Small intestine (tissue), 7 donors: ENCODE results near the gene CNKSR3. TPM values are rescaled to one million over a fixed set of nuclear protein-coding genes. Genes with fewer than 3 reads are reported as not detected.
A peak's percentile ranks its signal among the peaks of the same experiment; 100 is the strongest.

ENCODE experiments used
- DNase-seq, 2 donors: peaks; one replicate each; pipeline versions ENCODE4 v3.0.0 to v3.0.0-alpha.2; 2013
- FAIRE-seq: peaks from 2 replicates; lab custom pipeline; 2012; peaks lifted over from hg19 to GRCh38; lab: Jason Lieb, UNC
- H3K27ac ChIP-seq, 3 donors: one replicate each; pipeline ENCODE4 v1.5.1; 2013; ENCODE audit warnings: low read length in 2 of 3, mild to moderate bottlenecking in 2 of 3, control low read depth in 1 of 3, inconsistent platforms in 1 of 3, low read depth in 1 of 3, moderate library complexity in 1 of 3
- H3K27me3 ChIP-seq, 3 donors: one replicate each; pipeline ENCODE4 v1.6.1; 2013; ENCODE audit warnings: low read length in 3 of 3, inconsistent platforms in 1 of 3; ENCODE audit not compliant: control insufficient read depth in 3 of 3, insufficient read depth in 3 of 3
- H3K36me3 ChIP-seq, 3 donors: one replicate each; pipeline ENCODE4 v1.6.1; 2013; ENCODE audit warnings: low read length in 3 of 3, inconsistent platforms in 1 of 3, low read depth in 1 of 3, mild to moderate bottlenecking in 1 of 3, moderate library complexity in 1 of 3; ENCODE audit not compliant: control insufficient read depth in 3 of 3, insufficient read depth in 2 of 3
- H3K4me1 ChIP-seq, 3 donors: one replicate each; pipeline ENCODE4 v1.6.1; 2013; ENCODE audit warnings: low read length in 2 of 3, inconsistent platforms in 1 of 3, low read depth in 1 of 3, mild to moderate bottlenecking in 1 of 3, moderate library complexity in 1 of 3; ENCODE audit not compliant: control insufficient read depth in 3 of 3, insufficient read depth in 2 of 3
- H3K4me3 ChIP-seq, 3 donors: one replicate each; pipeline ENCODE4 v1.5.1; 2013; ENCODE audit warnings: low read length in 3 of 3, control low read depth in 1 of 3, inconsistent platforms in 1 of 3, low read depth in 1 of 3, mild to moderate bottlenecking in 1 of 3, moderate library complexity in 1 of 3
- H3K9me3 ChIP-seq, 2 donors: one replicate each; pipeline ENCODE4 v1.6.1; 2013; ENCODE audit warnings: low read depth in 1 of 2, low read length in 1 of 2; ENCODE audit not compliant: control insufficient read depth in 2 of 2, insufficient read depth in 1 of 2
- WGBS, 3 donors: extraction: QIAGEN DNeasy Blood & Tissue Kit; methylation state at CpG; one replicate each; pipeline ENCODE4 v1.1.7; 2013; 5-methylcytosine and 5-hydroxymethylcytosine counted together
- polyA plus RNA-seq, 4 donors: library from polyadenylated mRNA; stranded (reverse) in 3 of 4; unstranded in 1 of 4; fragments of 200-250 nt in 3 of 4; fragments of 120-200 nt in 1 of 4; gene quantifications; one replicate each; pipeline versions ENCODE4 v1.2.1 to v1.2.3, GENCODE V29; 2013
- donor health status: healthy with polysubstance abuse.
- donor health status: control.
- donor health status: control.
- donor health status: Bipolar disorder and iron deficiency.
- donor health status: healthy.

The CNKSR3 gene
- polyA plus RNA-seq, 4 donors, result 10.6 to 34.6 (median 11.6) TPM

DNA sequence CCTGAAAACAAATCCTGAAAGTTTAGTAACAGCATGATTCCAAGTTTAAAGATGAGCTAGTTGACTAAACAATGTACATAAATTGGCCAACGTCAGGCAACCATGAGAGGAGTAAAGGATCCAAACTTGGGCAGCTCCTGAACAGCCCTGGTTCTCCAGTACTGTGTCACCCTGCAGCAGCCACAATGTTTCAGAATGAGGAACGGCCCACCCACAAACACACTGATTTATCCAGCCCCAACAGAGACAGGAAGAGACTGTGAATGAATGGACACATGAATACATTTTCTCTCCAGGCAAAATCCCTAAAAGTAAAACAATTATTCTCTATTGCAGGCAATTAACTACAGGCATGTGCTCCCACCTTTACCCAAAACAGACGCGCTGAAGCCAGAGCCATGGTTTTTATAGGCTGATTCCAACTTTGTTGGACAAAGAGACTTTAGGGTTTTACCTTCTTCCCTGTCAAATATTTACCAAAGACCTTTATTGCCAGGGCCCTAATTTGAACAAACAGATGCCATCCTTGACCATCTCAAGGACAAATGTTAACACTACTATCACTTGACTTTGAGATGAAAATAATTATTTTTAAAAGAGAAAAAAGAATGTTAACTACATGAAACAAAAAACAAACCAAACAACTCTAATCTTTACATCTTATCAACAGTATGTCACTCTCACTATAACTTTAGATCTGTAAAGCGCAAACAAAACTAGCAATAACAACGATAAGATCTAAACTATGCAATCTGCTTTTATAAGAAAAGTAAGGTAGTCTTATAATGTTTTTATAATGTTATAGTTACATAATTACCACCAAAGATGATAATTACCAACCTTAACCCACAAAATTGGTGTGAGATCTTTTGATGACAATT, 22.9 kb downstream of the CNKSR3 start:
- H3K27me3 ChIP-seq, result no peaks in the 10 kb centered on the region
- no peak overlapping the region for H3K4me3 ChIP-seq
- peaks cover 0 to 8% (median 0%) of the 10 kb centered on the region in 3 donors for H3K36me3 ChIP-seq
- H3K9me3 ChIP-seq, result no peaks in the 10 kb centered on the region
- peaks cover 4 to 9% (median 5%) of the 10 kb centered on the region in 3 donors for H3K4me1 ChIP-seq
- DNase-seq (no peak), FAIRE-seq (no peak)
- no peak overlapping the region for H3K27ac ChIP-seq
- WGBS, 3 donors, result 64 to 78% (median 75%) methylated on average over 6 of the region's 6 CpGs

DNA sequence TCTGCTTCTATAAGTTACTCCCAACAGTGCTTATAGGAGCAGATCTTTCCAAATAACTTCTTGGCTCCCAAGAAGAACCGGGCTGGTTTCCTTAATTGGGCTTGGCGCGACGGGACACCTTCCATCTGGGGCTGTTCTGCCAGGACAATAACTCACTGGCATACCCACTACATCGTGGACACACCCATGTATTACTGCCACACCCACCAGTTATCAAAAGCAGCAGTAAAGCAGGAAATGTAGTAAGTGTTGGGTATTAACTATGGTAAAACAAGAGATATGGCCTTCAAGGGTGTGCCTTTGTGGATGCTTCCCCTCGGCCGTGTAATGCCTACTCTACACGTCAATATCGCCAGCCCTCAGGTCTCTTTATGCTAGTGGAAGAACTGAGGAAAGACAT, 24.7 kb downstream of the CNKSR3 start:
- DNase-seq (peak; percentile 50 to 87), FAIRE-seq (no peak)
- Histone ChIP-seq H3K27ac (no peak overlapping the region), H3K4me3 (no peak overlapping the region), H3K27me3 (no peaks in the 10 kb centered on the region), H3K9me3 (no peaks in the 10 kb centered on the region), H3K4me1 (peaks cover 4 to 9% (median 5%) of the 10 kb centered on the region in 3 donors), H3K36me3 (peaks cover 0 to 8% (median 0%) of the 10 kb centered on the region in 3 donors)
- 13 to 49% (median 45%) methylated on average over 9 of the region's 9 CpGs for WGBS, 3 donors

DNA sequence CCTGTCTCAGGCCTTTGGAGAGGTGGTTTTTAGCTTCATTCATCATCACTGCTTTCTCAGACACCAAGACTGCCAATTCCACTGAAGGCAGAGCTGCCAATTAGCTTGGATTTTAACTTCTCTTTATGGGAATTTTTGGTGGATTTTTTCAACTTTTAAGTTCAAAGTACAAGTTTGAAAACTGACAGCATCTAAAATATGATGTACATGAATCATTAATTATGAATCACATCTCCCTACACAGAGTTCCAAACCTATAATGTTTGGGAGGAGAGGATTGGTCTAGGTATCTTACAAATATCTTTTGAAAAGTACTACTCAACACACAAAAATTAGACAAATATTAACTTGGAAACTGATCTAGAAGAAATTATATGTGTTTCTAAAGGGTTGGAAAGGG, 25.5 kb downstream of the CNKSR3 start:
- Histone ChIP-seq H3K4me3 (no peak overlapping the region), H3K4me1 (peaks cover 4 to 9% (median 5%) of the 10 kb centered on the region in 3 donors)

DNA sequence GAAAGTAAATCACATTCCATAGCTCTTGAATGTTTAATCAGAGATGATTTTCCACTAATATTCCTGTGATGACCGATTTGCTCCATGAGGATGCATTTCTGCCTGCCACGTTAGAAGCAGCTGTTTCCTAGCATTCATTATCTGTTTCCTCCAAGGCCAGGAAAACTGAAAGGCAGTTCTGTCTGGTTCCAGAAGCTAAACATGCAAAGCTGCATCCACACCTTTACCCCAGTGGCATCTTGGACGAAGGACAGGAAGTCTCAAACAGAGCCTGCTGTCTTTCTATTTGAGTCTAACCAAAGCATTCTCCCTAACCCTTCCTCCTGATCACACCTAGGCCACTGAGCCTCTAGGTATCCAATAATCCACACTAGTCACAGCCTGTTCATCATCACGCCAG, 27.6 kb downstream of the CNKSR3 start:
- peak in 1 of 2 donors; percentile 18 for DNase-seq
- H3K4me3 ChIP-seq, result no peak overlapping the region
- no peak for FAIRE-seq
- peaks cover 0 to 7% (median 0%) of the 10 kb centered on the region in 3 donors for H3K36me3 ChIP-seq
- 45 to 57% (median 55%) methylated on average over 4 of the region's 4 CpGs for WGBS, 3 donors
- H3K9me3 ChIP-seq, result no peaks in the 10 kb centered on the region
- H3K4me1 ChIP-seq, result peaks cover 4 to 15% (median 5%) of the 10 kb centered on the region in 3 donors
- no peaks in the 10 kb centered on the region for H3K27me3 ChIP-seq
- H3K27ac ChIP-seq, result peak overlapping the region in 2 of 3 donors; percentile 4 to 30

More for the DNA sequence above, 25.5 kb downstream of the CNKSR3 start:
- Histone ChIP-seq H3K27ac (no peak overlapping the region), H3K36me3 (peaks cover 0 to 8% (median 0%) of the 10 kb centered on the region in 3 donors), H3K9me3 (no peaks in the 10 kb centered on the region), H3K27me3 (no peaks in the 10 kb centered on the region)
- no peak for DNase-seq
- FAIRE-seq, result no peak

DNA sequence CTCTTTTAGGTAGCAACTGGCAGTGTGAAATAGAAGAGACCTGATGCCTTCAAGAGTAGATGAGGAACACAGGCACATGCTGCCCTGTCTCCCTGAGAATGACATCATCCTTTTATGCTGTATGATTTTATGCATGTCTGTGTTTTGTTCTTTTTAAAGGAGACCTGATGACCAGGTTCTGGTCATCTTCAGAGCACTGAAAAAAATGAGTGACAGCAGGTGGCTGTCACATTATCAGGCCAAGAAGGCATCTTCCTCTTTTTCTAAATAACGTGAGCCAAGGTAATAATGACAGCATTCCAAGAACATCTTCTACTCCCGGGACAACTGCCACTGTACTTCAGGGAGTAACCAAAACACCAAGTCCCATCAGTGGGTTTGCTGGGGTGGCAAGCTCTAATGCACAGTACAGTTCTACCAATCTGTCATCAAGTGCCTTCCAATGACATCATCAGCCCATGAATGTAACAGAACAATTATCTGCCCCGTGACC, 28.9 kb downstream of the CNKSR3 start:
- no peak for DNase-seq

DNA sequence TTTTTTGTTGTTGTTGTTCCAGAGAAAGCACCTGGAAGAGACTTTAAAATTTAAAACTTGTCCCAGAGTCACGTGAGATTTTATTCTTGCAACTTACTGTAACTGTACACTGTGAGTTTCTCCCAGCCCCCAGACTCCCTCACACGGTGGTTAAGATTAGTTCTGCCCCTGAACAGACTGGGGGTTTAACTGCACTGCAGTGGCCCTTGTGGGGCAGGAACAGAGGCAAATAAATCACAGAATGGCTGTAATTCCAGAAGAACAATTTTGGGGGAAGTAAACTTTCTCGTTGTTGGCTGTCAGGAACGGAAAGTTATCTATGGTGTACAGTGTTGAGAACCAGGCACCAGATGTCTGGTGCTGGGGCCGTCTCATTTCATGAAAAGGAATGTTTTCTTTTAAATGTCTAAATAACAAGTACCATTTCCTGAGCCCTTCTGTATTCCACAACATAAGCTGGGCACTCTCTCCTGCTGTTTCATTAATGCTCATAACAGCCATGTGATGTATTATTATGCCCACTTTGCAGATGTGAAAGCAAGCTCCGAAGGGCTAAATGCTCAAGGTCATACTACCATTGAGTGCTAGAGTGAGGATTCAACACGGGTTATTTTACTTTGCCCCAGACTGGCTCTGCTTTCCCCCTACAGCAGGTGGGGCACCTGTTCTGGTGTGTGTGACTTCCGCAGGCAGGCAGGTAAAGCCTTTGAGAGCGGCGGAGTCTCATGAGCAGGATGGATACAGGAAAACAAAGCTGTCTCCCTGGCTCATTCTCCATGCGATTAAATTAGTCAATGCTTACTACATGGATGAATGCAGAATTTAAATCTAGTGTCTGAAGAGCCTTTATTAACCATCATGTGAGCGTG, 30.5 kb downstream of the CNKSR3 start:
- FAIRE-seq (no peak), DNase-seq (no peak)
- 68 to 81% (median 74%) methylated on average over 12 of the region's 12 CpGs for WGBS, 3 donors
- Histone ChIP-seq H3K27me3 (no peaks in the 10 kb centered on the region), H3K27ac (peak overlapping the region in 2 of 3 donors; percentile 37 to 46), H3K4me3 (no peak overlapping the region), H3K9me3 (no peaks in the 10 kb centered on the region), H3K36me3 (peaks cover 0 to 17% (median 0%) of the 10 kb centered on the region in 3 donors), H3K4me1 (peaks cover 0 to 6% (median 0%) of the 10 kb centered on the region in 3 donors)

More for the DNA sequence above, 28.9 kb downstream of the CNKSR3 start:
- Histone ChIP-seq H3K9me3 (no peaks in the 10 kb centered on the region), H3K36me3 (peaks cover 0 to 11% (median 0%) of the 10 kb centered on the region in 3 donors), H3K4me1 (peaks cover 3 to 13% (median 4%) of the 10 kb centered on the region in 3 donors), H3K27ac (no peak overlapping the region), H3K27me3 (no peaks in the 10 kb centered on the region), H3K4me3 (no peak overlapping the region)
- 74 to 88% (median 77%) methylated on average over 3 of the region's 3 CpGs for WGBS, 3 donors
- no peak for FAIRE-seq

DNA sequence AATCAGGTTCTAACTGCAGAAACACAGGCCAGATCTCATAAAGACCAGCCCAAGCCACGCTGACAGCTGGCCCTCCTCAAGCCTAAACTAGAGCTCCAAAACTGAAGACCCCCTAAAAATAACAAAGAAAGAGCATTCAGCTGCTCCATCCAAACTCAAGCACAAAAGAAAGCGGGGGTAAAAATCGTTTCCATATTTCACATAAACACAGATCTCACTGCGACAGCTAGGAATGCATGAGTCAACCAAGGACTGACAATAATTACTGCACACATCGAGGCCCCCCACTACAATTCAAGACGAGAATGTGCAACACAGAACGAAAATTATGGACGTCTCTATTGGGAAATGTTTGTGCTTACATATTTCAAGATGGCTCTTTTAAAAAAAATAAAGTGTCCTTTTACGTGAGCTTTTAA, 31.1 kb downstream of the CNKSR3 start:
- peaks cover 0 to 6% (median 0%) of the 10 kb centered on the region in 3 donors for H3K4me1 ChIP-seq
- H3K9me3 ChIP-seq, result no peaks in the 10 kb centered on the region
- H3K27ac ChIP-seq, result peak overlapping the region in 2 of 3 donors; percentile 46 to 51
- DNase-seq (no peak), FAIRE-seq (no peak)
- peaks cover 0 to 22% (median 0%) of the 10 kb centered on the region in 3 donors for H3K36me3 ChIP-seq
- H3K27me3 ChIP-seq, result no peaks in the 10 kb centered on the region
- 61 to 86% (median 76%) methylated on average over 9 of the region's 9 CpGs for WGBS, 3 donors
- H3K4me3 ChIP-seq, result no peak overlapping the region

DNA sequence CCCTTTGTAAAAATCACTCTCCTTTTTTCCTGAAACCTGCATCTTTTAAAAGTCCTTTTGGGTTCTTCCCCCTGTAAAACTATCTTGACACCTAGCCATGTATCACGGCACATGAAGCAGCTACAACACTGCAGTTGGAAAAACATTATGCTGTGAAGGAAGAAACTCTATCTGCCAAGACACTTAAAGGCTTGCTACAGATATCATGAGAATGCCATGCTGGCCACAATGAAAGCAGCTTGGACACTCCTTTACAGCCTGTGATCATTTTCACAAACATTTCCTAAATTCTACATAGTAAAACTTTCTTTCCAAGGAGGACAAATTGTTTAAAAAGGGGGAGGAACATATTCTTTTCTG, 31.8 kb downstream of the CNKSR3 start:
- H3K27me3 ChIP-seq, result no peaks in the 10 kb centered on the region
- peaks cover 0 to 22% (median 0%) of the 10 kb centered on the region in 3 donors for H3K36me3 ChIP-seq
- peaks cover 0 to 6% (median 0%) of the 10 kb centered on the region in 3 donors for H3K4me1 ChIP-seq
- H3K4me3 ChIP-seq, result no peak overlapping the region
- H3K9me3 ChIP-seq, result no peaks in the 10 kb centered on the region
- WGBS, 3 donors, result 61 to 91% (median 86%) methylated on average over 1 of the region's 1 CpG
- FAIRE-seq, result no peak
- no peak for DNase-seq
- peak overlapping the region in 2 of 3 donors; percentile 7 to 12 for H3K27ac ChIP-seq
